ENCODE results near the gene LY9. TPM values are rescaled to one million over a fixed set of nuclear protein-coding genes. Genes with fewer than 3 reads are reported as not detected.
A peak's percentile ranks its signal among the peaks of the same experiment; 100 is the strongest.

Gene LY9
- total and polyA plus RNA-seq, 2 experiments from 2014 or later, result not detected

GRCh38 chr1:160807247-160807646 lies 11.3 kb downstream of the LY9 start:
- DNase-seq (ENCODE audit: low spot score) (no peak), ATAC-seq (no peak)
- H3K27me3 ChIP-seq (ENCODE audit: insufficient read depth), result no peaks in the 10 kb centered on the region
- no peak overlapping the region for H3K27ac Mint-ChIP-seq
- H4K20me1 ChIP-seq (replicated peaks; ENCODE audit: insufficient read depth), result no peaks in the 10 kb centered on the region
- no peak overlapping the region for H3K4me2 ChIP-seq
- no peak for TF ChIP-seq ETS1 (IDR thresholded peaks at IDR 0.05)
- TF ChIP-seq JUNB (IDR thresholded peaks at IDR 0.05; ENCODE audit: unreplicated experiment), result no peak
- TF ChIP-seq CTCF (conservative IDR thresholded peaks at IDR 0.05; ENCODE audit: low read depth in 2 of 2), result no peak
- TF ChIP-seq, protein P1, sequence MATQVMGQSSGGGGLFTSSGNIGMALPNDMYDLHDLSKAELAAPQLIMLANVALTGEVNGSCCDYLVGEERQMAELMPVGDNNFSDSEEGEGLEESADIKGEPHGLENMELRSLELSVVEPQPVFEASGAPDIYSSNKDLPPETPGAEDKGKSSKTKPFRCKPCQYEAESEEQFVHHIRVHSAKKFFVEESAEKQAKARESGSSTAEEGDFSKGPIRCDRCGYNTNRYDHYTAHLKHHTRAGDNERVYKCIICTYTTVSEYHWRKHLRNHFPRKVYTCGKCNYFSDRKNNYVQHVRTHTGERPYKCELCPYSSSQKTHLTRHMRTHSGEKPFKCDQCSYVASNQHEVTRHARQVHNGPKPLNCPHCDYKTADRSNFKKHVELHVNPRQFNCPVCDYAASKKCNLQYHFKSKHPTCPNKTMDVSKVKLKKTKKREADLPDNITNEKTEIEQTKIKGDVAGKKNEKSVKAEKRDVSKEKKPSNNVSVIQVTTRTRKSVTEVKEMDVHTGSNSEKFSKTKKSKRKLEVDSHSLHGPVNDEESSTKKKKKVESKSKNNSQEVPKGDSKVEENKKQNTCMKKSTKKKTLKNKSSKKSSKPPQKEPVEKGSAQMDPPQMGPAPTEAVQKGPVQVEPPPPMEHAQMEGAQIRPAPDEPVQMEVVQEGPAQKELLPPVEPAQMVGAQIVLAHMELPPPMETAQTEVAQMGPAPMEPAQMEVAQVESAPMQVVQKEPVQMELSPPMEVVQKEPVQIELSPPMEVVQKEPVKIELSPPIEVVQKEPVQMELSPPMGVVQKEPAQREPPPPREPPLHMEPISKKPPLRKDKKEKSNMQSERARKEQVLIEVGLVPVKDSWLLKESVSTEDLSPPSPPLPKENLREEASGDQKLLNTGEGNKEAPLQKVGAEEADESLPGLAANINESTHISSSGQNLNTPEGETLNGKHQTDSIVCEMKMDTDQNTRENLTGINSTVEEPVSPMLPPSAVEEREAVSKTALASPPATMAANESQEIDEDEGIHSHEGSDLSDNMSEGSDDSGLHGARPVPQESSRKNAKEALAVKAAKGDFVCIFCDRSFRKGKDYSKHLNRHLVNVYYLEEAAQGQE (IDR thresholded peaks at IDR 0.05; ENCODE audit: unreplicated experiment), result no peak
- TF ChIP-seq EZH2 (IDR thresholded peaks at IDR 0.05; ENCODE audit: low read depth, unreplicated experiment), result no peak
- no peak for TF ChIP-seq ZNF331 (CRISPR knock-in tag; IDR thresholded peaks at IDR 0.05; ENCODE audit: low read depth)
- no peak for TF ChIP-seq NANOG (IDR thresholded peaks at IDR 0.05; ENCODE audit: borderline replicate concordance)
- H3F3A ChIP-seq (replicated peaks; ENCODE audit: low read depth), result no peaks in the 10 kb centered on the region
- H3K36me3 Mint-ChIP-seq (ENCODE audit: low read depth), result peaks cover 6% of the 10 kb centered on the region; the same call in 2 of the 3 replicates
- peaks cover 11% of the 10 kb centered on the region for H3K4me1 Mint-ChIP-seq
- H3K27me3 Mint-ChIP-seq (ENCODE audit: insufficient read depth, low read depth, poor library complexity), result peaks cover 3% of the 10 kb centered on the region
- peaks cover 11% of the 10 kb centered on the region; the same call in 1 of the 2 replicates for H3K9me2 ChIP-seq (ENCODE audit: insufficient read depth)
- no peak overlapping the region for H3K4me3 Mint-ChIP-seq
- peaks cover 15% of the 10 kb centered on the region for H3K9me3 Mint-ChIP-seq
- H2AFZ ChIP-seq, result no peak overlapping the region
- no peaks in the 10 kb centered on the region for H3K36me3 ChIP-seq (ENCODE audit: insufficient read depth)
- H3K4me3 ChIP-seq, result no peak overlapping the region
- H3K79me2 ChIP-seq (replicated peaks; ENCODE audit: insufficient read depth), result no peaks in the 10 kb centered on the region
- H3K4me1 ChIP-seq (ENCODE audit: insufficient read depth), result peaks cover 20% of the 10 kb centered on the region; the same call in 1 of the 2 replicates
- H3K27ac ChIP-seq (ENCODE audit: low read depth), result no peak overlapping the region

DNA sequence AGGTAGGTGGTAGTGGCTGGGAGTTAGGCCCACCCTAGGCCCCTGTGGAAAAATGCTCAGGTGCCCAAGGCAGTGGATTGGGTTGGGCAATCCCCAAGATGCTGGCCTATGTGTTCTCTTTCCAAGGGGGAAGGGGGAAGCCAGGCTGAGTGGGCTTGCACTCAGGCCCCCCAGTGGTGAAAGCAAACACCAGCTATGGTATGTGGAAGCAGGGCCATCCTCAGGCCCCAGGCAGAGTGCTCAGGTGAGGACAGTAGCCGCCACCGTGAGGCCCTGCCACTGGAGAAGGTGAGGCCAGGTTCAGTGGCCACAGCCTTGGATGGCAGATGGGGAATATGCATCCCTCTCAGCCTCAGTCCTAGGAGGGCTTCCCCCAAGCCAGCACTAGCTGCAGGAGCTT lies 11.8 kb downstream of the LY9 start:
- TF ChIP-seq EZH2 (IDR thresholded peaks at IDR 0.05; ENCODE audit: low read depth, unreplicated experiment) (no peak), CTCF (conservative IDR thresholded peaks at IDR 0.05; ENCODE audit: low read depth in 2 of 2) (peak; percentile 11 to 28; a peak in 1 of 4 replicates)

More for the DNA sequence above, 11.8 kb downstream of the LY9 start:
- Histone ChIP-seq H3K27me3 (ENCODE audit: insufficient read depth) (no peaks in the 10 kb centered on the region), H2AFZ (peak overlapping the region; percentile 79), H3K4me3 (no peak overlapping the region), H3F3A (replicated peaks; ENCODE audit: low read depth) (no peaks in the 10 kb centered on the region), H3K9me2 (ENCODE audit: insufficient read depth) (peaks cover 11% of the 10 kb centered on the region; the same call in 1 of the 2 replicates), H4K20me1 (replicated peaks; ENCODE audit: insufficient read depth) (no peaks in the 10 kb centered on the region), H3K27ac (ENCODE audit: low read depth) (no peak overlapping the region), H3K36me3 (ENCODE audit: insufficient read depth) (no peaks in the 10 kb centered on the region), H3K4me2 (no peak overlapping the region), H3K79me2 (replicated peaks; ENCODE audit: insufficient read depth) (no peaks in the 10 kb centered on the region), H3K4me1 (ENCODE audit: insufficient read depth) (peaks cover 20% of the 10 kb centered on the region; the same call in 1 of the 2 replicates)
- H3K27me3 Mint-ChIP-seq (ENCODE audit: insufficient read depth, low read depth, poor library complexity), result peaks cover 3% of the 10 kb centered on the region
- peaks cover 6% of the 10 kb centered on the region; the same call in 2 of the 3 replicates for H3K36me3 Mint-ChIP-seq (ENCODE audit: low read depth)
- DNase-seq (ENCODE audit: low spot score) (peak; percentile 16), ATAC-seq (peak; percentile 73)
- H3K27ac Mint-ChIP-seq, result no peak overlapping the region
- H3K4me1 Mint-ChIP-seq, result peaks cover 11% of the 10 kb centered on the region
- no peak overlapping the region for H3K4me3 Mint-ChIP-seq
- H3K9me3 Mint-ChIP-seq, result peaks cover 15% of the 10 kb centered on the region

Data from GM23338 (cell line).